Stimulated activated CD8-positive, alpha-beta memory T cell treated with anti-CD3 and anti-CD28 coated beads, Interleukin-7, amount 100 ng/mL, for 1 hour (primary cell): ENCODE data around the gene LRRC8C.
"Not testable (repeated sequence)": the region's sequence is repeated elsewhere in the genome, so short reads cannot be mapped to it uniquely, and the experiment has no call there.

Source experiments
- DNase-seq, 2 donors: peaks; one replicate each; pipeline ENCODE4 v3.0.0-alpha.2; 2020; ENCODE audit warnings: low read depth in 2 of 2

Gene LRRC8C

GRCh38 chr1:89607586-89608318, 25.2 kb upstream of the LRRC8C start:
- DNase-seq: no peak

DNA sequence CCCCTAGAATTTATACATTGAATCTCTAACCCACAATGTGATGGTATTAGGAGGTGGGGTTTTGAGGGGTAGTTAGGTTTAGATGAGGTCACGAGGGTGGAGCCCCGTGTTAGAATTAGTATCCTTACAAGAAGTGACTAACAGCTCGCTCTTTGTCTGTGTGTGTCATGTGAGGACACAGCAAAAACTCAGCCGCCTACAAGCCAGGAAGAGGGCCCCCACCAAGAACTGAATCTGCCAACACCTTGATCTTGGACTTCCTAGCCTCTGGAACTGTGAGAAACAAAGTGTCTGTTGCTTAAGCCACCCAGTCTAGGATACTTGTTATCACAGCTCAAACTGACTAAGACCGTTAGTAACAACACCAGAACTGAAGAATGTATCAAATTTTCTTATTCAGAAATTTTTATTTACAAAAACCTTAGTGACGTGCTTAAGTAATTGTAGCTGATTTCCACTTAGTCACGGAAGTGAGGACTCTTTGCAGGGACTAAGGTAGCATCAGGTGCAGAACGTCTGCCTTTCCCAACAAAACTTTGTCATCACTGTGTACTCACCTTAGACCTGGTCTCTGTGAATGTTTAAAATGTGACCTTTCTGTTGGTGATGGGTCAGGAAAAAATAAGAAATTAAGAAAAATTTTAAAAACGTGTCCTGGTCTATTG, 24.5 kb upstream of the LRRC8C start:
- DNase-seq: peak in 1 of 2 donors; percentile 34

DNA sequence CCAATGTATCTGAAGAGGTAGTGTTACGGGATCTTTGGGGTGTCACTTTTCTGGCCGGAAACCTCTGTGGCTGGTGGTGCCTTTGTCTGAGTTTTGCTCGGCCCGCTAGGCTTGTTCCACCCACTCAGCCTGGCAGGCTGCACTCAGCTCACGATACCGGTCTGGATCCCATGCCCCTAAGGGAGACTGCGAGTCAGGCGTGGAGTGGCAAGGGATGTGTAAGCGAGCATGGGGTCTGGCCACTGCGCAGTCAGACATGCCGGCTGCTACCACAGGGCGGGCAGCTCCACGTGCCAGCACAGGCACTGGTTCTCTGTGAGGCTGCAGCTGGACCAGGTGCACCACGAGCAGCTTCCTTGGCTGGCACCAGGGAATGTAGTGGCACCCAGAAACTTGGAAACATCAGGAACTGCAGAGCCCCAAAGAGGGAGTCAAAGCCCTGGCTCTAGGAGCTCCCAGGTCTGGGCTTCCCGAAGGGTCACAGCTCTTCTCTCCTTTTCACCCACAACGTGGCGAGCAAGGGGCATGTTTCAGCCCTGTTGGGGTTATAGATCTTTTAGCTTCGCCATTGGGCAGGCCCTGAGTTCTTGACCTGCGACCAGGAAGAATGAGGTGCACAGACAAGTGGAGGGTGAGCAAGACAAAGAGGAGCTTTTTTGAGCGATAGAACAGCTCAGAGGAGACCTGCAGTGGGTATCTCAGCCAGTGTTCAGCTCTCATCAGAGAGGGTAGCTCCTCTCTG, 23.8 kb upstream of the LRRC8C start:
- DNase-seq: no peak

DNA sequence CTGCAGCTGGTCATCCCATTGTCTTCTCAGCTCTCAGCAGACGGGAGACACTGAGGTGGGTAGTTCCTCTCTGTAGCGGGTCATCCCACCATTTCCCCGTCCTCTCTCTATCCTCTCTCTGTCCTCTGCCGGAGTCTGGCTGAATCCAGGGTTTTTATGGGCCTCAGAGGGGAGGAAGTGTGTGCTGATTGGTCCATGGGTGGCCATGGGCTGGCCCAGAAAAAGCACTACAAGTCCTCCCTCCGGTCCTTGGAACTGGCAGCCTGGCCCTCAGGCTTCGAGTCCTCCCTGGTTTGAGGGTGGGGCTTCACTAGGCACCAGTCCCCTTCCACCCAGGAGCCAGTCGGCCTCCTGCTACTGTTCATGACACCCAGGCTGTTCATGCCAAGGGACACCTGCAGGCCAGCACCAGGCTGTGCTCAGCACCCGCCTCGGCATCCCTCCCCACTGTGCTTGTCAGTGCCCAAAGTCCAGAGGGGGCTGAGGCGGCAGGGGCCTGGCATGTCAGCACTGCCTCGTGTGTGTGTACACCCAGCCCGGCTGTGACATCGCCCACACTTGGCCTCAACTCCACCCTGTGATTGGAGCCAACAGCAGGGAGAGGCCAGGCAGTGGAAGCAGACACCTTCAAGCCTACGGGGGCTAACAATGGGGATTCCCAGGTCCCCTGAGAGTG, 23.0 kb upstream of the LRRC8C start:
- DNase-seq: no peak

GRCh38 chr1:89610457-89611011, 22.4 kb upstream of the LRRC8C start:
- DNase-seq: no peak

- DNase-seq: no peak
These were observed 21.2 kb upstream of the LRRC8C start for GRCh38 chr1:89611721-89612120.

- DNase-seq: no peak
These were observed 19.0 kb upstream of the LRRC8C start for GRCh38 chr1:89613928-89614327.

- no peak for DNase-seq
These were observed 17.0 kb upstream of the LRRC8C start for GRCh38 chr1:89615676-89616598.

DNA sequence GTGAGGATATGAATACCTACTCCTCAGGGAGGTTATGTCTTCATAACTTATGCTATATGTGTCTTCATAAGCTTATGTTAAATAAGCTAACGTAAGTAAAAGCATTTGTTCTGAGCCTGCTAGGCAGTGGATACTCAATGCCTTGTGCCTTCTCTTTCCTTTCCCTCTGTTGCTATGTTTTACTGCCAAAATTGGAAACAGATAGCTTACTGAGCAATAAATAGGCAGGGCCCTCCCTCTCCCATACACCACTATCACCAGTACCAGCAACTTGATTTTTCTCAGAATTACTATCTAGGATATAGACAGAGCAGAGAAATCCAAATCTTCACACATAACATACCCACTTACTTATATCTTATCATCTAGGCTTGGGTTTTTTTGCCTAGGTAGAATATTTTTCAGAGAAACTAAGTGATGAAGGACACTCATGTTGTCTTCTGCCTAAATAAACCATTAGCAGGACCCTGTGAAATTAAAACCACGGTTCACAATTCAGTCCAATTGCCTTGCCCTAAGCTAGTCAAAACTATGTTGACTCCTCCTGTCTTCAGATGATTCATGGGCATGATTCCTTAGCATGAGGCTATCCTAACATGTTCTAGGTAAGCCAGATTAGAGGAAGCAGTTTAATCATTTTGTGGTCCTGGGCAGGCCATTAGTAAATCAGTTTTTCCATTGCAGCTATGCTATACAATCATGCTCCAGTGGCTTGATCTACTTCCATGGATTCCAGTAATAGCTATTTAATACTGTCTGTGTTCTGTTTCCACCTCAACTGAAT, 15.9 kb upstream of the LRRC8C start:
- no peak for DNase-seq

DNA sequence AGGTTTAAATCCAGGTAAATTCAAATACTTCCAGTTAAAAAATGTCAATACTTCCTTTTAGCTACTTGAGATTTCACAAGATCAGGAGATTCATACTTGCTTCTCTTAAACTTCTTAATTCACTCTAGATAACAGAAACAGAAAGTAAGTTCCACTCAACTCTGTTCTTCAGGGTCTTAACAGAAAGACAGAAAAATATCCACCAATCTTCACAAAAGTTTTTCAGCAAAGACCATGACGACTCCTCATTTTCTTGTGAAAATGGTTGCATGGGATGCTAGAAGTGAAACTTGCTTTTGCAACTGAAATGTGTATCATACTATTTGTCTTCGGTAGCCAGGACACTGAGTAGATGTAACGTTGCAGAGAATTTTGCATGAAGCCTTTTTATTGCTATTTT, 12.3 kb upstream of the LRRC8C start:
- DNase-seq: no peak

- DNase-seq: no peak
These were observed 10.0 kb upstream of the LRRC8C start for GRCh38 chr1:89622895-89623294.

- DNase-seq: no peak
These were observed 8.6 kb upstream of the LRRC8C start for GRCh38 chr1:89624314-89624713.

DNA sequence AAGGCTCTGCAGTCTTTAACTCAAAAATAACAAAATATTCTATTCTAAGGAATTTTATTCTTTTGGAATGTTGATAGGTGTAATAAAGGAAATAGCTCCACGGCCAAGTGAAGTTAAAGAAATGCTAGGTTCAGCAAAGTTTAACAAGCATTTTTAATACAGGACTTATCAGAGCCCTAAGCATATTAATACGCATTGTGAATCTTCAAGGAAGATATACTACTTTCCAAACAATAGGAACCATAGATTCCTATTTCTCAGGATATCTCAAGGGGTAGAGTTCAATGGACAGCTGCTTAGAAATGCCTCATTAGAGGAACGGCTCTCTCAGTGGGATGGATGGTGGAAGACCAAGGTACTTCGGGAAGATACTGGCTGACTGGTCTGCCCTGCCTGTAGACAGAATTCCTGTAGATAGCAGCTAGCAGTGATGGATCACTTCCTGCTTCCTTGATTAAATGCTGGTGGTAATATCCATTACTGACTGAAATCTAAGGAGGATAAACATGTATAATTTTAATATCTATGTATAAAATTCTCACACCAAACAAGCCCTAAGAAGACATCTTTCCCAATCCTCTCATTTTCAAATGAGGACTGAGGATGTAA, 8.1 kb upstream of the LRRC8C start:
- DNase-seq: no peak

DNA sequence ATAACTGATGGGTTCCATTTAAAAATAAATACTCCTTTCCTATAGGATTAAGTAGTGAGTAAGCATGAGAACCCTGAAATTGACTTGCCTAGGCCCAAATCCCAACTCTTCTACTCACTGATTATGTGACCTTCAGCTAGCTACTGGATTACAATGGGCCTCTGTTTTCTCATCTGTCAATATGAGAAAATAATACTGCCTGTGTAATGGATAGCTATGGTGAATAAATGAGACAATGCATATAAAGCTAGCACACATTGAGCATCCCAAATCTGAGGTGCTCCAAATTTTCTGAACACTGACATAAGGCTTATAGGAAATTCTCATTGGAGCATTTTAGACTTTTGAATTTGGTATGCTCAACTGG, 5.3 kb upstream of the LRRC8C start:
- no peak for DNase-seq

GRCh38 chr1:89629146-89629545, 3.8 kb upstream of the LRRC8C start:
- DNase-seq: no peak

GRCh38 chr1:89629600-89629999, 3.3 kb upstream of the LRRC8C start:
- not testable (repeated sequence) for DNase-seq

DNA sequence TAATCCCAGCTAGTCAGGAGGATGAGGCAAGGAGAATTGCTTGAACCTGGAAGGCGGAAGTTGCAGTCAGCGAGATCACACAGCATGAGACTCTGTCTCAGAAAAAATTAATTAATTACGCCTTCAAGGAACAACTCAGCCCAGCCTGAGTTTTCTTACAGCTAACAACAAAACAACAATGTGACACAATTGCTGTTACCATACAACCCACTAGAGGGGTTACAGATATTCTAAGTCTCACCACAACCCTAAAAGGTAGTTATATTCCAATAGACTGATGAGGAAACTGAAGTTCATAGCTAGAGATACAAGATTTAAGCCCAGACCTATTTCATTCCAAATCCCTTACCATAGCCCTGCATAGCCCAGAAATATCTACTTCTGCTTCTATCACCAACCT, 2.9 kb upstream of the LRRC8C start:
- no peak for DNase-seq

DNA sequence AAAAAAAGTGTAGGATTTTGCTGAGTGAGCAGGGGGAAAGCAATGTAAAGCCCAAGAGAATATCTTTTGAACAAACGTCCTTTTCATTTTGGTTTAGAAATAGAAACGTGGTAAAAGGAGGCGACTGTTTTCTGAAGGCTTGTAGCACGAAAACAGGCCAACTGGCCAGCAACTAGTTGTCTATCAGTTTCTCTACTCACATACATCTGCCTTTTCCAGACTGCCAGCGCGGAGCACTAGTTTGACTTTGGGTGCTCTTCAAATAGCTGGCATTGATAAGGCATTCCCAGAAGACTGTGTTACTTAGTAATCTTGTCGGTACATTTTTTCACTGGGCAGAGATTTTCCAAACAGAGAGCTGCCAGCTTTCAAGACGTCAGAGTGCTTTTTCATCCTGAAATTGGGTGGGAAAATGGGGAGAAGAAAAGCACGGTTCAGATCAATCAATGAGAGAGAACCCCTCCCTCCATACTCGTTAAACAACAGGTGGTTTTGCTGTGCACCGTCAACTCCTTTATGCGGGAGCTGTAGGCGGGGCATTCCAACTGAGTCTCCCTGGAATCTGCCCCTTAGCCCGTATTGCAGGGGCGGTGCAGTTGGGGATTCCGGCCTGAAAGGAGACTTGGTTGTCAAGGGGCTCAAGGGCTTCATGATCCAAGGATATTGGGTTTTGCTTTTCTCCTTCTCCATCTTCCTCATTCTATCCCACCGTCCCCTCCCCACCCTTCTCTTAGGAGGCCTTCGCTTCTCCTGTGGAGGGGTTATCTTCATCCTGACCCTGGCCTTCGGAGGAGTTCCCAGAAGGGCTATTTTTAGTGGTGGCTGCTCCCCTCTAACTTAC, 884 bp upstream of the LRRC8C start:
- no peak for DNase-seq
